ENCODE data around the gene BDH2. TPM values are rescaled to one million over a fixed set of nuclear protein-coding genes. Genes with fewer than 3 reads are reported as not detected.

Gene BDH2
- total and polyA plus RNA-seq, 2 experiments from 2014 or later, result 36.5 to 73.9 TPM

DNA sequence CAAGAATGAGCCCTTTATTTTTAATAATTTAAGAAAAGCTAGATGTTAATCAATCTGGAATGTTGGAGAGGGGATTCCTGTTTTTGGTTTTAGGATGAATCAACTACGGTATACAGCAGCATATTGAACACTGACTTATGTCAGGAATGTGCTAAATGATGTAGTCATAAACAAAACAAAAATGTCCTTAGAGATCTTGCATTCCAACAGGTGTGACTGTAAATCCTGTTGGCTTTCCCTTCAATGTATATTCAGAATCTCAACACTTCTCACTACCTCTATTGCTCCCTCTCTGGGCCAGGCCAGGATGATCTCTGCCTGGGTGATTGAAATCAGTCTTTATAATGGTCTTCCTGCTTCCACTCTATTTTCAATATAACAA, 37.8 kb upstream of the BDH2 start (continued):
- TF ChIP-seq, protein P1, sequence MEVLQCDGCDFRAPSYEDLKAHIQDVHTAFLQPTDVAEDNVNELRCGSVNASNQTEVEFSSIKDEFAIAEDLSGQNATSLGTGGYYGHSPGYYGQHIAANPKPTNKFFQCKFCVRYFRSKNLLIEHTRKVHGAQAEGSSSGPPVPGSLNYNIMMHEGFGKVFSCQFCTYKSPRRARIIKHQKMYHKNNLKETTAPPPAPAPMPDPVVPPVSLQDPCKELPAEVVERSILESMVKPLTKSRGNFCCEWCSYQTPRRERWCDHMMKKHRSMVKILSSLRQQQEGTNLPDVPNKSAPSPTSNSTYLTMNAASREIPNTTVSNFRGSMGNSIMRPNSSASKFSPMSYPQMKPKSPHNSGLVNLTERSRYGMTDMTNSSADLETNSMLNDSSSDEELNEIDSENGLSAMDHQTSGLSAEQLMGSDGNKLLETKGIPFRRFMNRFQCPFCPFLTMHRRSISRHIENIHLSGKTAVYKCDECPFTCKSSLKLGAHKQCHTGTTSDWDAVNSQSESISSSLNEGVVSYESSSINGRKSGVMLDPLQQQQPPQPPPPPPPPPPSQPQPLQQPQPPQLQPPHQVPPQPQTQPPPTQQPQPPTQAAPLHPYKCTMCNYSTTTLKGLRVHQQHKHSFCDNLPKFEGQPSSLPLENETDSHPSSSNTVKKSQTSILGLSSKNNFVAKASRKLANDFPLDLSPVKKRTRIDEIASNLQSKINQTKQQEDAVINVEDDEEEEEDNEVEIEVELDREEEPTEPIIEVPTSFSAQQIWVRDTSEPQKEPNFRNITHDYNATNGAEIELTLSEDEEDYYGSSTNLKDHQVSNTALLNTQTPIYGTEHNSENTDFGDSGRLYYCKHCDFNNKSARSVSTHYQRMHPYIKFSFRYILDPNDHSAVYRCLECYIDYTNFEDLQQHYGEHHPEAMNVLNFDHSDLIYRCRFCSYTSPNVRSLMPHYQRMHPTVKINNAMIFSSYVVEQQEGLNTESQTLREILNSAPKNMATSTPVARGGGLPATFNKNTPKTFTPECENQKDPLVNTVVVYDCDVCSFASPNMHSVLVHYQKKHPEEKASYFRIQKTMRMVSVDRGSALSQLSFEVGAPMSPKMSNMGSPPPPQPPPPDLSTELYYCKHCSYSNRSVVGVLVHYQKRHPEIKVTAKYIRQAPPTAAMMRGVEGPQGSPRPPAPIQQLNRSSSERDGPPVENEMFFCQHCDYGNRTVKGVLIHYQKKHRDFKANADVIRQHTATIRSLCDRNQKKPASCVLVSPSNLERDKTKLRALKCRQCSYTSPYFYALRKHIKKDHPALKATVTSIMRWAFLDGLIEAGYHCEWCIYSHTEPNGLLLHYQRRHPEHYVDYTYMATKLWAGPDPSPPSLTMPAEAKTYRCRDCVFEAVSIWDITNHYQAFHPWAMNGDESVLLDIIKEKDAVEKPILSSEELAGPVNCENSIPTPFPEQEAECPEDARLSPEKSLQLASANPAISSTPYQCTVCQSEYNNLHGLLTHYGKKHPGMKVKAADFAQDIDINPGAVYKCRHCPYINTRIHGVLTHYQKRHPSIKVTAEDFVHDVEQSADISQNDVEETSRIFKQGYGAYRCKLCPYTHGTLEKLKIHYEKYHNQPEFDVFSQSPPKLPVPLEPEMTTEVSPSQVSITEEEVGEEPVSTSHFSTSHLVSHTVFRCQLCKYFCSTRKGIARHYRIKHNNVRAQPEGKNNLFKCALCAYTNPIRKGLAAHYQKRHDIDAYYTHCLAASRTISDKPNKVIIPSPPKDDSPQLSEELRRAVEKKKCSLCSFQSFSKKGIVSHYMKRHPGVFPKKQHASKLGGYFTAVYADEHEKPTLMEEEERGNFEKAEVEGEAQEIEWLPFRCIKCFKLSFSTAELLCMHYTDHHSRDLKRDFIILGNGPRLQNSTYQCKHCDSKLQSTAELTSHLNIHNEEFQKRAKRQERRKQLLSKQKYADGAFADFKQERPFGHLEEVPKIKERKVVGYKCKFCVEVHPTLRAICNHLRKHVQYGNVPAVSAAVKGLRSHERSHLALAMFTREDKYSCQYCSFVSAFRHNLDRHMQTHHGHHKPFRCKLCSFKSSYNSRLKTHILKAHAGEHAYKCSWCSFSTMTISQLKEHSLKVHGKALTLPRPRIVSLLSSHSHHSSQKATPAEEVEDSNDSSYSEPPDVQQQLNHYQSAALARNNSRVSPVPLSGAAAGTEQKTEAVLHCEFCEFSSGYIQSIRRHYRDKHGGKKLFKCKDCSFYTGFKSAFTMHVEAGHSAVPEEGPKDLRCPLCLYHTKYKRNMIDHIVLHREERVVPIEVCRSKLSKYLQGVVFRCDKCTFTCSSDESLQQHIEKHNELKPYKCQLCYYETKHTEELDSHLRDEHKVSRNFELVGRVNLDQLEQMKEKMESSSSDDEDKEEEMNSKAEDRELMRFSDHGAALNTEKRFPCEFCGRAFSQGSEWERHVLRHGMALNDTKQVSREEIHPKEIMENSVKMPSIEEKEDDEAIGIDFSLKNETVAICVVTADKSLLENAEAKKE (CRISPR knock-in tag; IDR thresholded peaks at IDR 0.05), result no peak
- TF ChIP-seq JUNB (IDR thresholded peaks at IDR 0.05; ENCODE audit: unreplicated experiment), result no peak
- no peak for TF ChIP-seq STAT1 (IDR thresholded peaks at IDR 0.05; ENCODE audit: unreplicated experiment)

DNA sequence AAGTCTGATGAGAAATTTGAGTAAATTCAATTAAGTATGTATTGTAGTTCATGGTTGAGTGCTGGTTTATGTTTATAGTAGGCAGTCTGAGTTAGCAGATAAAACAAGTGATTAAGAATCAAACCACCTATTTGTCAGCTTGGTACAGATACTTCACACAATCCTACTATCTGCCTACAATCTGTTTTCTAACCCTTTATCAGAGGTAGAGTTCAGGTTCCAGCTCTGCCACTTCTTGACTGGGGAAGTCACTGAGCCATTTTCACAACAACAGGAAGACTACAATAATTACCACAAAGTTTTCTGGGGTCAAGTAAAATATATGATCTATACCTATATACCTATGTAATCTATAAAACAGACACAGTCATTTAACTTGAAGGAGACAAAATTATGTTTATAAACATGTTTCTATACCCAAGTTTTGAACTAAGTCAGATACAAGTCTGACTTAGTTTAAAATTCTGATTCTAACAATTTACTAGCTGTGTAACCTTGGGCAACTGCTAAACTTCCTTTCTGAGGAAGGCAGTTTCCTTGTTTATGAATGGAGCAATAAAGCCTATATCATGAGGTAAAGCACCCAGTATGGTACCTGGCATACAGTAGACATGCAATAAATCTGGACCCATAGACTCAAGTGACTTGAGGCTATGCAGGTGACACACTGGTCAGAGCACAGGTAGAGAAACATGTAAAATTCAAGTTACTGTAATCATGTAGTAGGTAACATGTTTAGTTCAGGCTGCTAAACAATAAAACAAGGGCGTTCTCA, 37.2 kb upstream of the BDH2 start:
- no peaks in the 10 kb centered on the region; the same call in 1 of the 2 replicates for H4K20me1 ChIP-seq (replicated peaks; ENCODE audit: insufficient read depth)
- H3K79me2 ChIP-seq (replicated peaks; ENCODE audit: insufficient read depth), result no peaks in the 10 kb centered on the region
- Mint-ChIP-seq H3K27me3 (ENCODE audit: insufficient read depth, low read depth, poor library complexity) (no peaks in the 10 kb centered on the region), H3K9me3 (no peaks in the 10 kb centered on the region), H3K4me3 (no peak overlapping the region), H3K27ac (no peak overlapping the region), H3K36me3 (ENCODE audit: low read depth) (peaks cover 70% of the 10 kb centered on the region), H3K4me1 (no peaks in the 10 kb centered on the region)
- no peak for ATAC-seq
- no peak overlapping the region for H3K27ac ChIP-seq (ENCODE audit: low read depth)
- peaks cover 43% of the 10 kb centered on the region for H3K36me3 ChIP-seq (ENCODE audit: insufficient read depth)
- no peak overlapping the region for H2AFZ ChIP-seq
- no peak overlapping the region for H3K4me2 ChIP-seq
- H3F3A ChIP-seq (replicated peaks; ENCODE audit: low read depth), result no peaks in the 10 kb centered on the region
- no peak for DNase-seq (ENCODE audit: low spot score)
- no peaks in the 10 kb centered on the region for H3K27me3 ChIP-seq (ENCODE audit: insufficient read depth)
- H3K4me1 ChIP-seq (ENCODE audit: insufficient read depth), result no peaks in the 10 kb centered on the region
- H3K9me2 ChIP-seq (ENCODE audit: insufficient read depth), result no peaks in the 10 kb centered on the region
- no peak overlapping the region for H3K4me3 ChIP-seq
- TF ChIP-seq ZNF331 (CRISPR knock-in tag; IDR thresholded peaks at IDR 0.05; ENCODE audit: low read depth) (no peak), NANOG (IDR thresholded peaks at IDR 0.05; ENCODE audit: borderline replicate concordance) (no peak)
- TF ChIP-seq, protein P2, sequence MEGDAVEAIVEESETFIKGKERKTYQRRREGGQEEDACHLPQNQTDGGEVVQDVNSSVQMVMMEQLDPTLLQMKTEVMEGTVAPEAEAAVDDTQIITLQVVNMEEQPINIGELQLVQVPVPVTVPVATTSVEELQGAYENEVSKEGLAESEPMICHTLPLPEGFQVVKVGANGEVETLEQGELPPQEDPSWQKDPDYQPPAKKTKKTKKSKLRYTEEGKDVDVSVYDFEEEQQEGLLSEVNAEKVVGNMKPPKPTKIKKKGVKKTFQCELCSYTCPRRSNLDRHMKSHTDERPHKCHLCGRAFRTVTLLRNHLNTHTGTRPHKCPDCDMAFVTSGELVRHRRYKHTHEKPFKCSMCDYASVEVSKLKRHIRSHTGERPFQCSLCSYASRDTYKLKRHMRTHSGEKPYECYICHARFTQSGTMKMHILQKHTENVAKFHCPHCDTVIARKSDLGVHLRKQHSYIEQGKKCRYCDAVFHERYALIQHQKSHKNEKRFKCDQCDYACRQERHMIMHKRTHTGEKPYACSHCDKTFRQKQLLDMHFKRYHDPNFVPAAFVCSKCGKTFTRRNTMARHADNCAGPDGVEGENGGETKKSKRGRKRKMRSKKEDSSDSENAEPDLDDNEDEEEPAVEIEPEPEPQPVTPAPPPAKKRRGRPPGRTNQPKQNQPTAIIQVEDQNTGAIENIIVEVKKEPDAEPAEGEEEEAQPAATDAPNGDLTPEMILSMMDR (conservative IDR thresholded peaks at IDR 0.05; ENCODE audit: low read depth in 2 of 2), result no peak
- TF ChIP-seq, protein P3, sequence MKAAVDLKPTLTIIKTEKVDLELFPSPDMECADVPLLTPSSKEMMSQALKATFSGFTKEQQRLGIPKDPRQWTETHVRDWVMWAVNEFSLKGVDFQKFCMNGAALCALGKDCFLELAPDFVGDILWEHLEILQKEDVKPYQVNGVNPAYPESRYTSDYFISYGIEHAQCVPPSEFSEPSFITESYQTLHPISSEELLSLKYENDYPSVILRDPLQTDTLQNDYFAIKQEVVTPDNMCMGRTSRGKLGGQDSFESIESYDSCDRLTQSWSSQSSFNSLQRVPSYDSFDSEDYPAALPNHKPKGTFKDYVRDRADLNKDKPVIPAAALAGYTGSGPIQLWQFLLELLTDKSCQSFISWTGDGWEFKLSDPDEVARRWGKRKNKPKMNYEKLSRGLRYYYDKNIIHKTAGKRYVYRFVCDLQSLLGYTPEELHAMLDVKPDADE (IDR thresholded peaks at IDR 0.05), result no peak
